Cardiac muscle cell (in vitro differentiated cells and primary cell): ENCODE data around the gene SMIM44. TPM values are rescaled to one million over a fixed set of nuclear protein-coding genes. Genes with fewer than 3 reads are reported as not detected.

Source experiments
- DNase-seq, 2 donors: peaks; one replicate each; pipeline versions ENCODE4 v3.0.0 to v3.0.0-alpha.2; 2010 to 2017; ENCODE audit warnings: low read depth in 1 of 2, low spot score in 1 of 2
- H3K27ac ChIP-seq: fragments of 200-600 bp; sonication (generic); 2 replicates; pipeline ENCODE4 v1.5.1; 2016
- H3K27me3 ChIP-seq: fragments of 200-600 bp; sonication (generic); 2 replicates; pipeline ENCODE4 v1.6.0; 2016; ENCODE audit warnings: control low read depth
- H3K36me3 ChIP-seq: fragments of 200-600 bp; sonication (generic); 2 replicates; pipeline ENCODE4 v1.5.1; 2016; ENCODE audit warnings: control low read depth
- H3K4me1 ChIP-seq: fragments of 200-600 bp; sonication (generic); 2 replicates; pipeline ENCODE4 v1.8.1; 2017; ENCODE audit warnings: low read depth, mild to moderate bottlenecking, mixed run types
- H3K4me3 ChIP-seq: fragments of 200-600 bp; sonication (generic); 2 replicates; pipeline ENCODE4 v1.5.1; 2016; ENCODE audit warnings: mild to moderate bottlenecking
- H3K9me3 ChIP-seq: fragments of 200-600 bp; sonication (generic); 2 replicates; pipeline ENCODE4 v1.5.1; 2017; ENCODE audit warnings: low read depth, mild to moderate bottlenecking, control low read depth
- polyA plus RNA-seq: library from polyadenylated mRNA; unstranded; fragments of >200 nt; fragmentation: Nextera tagmentation; extraction: Ambion mirVana; gene quantifications from 2 replicates; pipeline ENCODE4 v1.2.1, GENCODE V29; 2016
- total RNA-seq: library from RNA; depleted of rRNA; stranded (reverse); fragments of >200 nt; gene quantifications from 2 replicates; pipeline ENCODE4 v1.2.3, GENCODE V29; 2016
- TF ChIP-seq, protein P1 (sequence below): IDR thresholded peaks from 2 replicates; pipeline ENCODE4 v1.5.1; 2012; ENCODE audit warnings: low read depth, mild to moderate bottlenecking, low read length

The SMIM44 gene
- total and polyA plus RNA-seq, 2 experiments from 2014 or later = not detected

DNA sequence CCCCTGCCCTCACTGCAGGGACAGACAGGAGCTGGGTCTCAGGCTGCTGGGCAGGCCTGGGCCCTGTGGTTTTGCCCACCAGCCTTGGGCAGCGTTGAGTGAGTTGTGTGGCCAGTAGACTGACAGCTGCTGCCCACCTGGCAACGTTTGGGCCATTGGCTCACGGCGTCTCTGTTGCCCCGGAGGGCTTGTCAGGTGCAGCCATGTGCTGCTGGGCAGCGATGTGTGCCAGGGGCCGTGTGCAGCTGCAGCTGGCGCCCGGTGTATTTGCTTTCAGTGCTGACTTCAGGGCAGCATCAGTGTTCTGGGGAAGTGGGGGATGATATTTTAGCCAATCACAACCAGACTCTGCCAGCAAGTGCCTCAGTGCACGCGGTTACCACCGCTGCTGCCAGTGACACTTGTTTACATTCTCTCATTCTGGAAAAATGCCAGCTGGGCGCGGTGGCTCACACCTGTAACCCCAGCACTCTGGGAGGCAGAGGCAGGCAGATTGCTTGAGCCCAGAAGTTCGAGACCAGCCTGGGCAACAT, 33.5 kb upstream of the SMIM44 start:
- Histone ChIP-seq H3K36me3 (no peaks in the 10 kb centered on the region), H3K4me1 (no peaks in the 10 kb centered on the region), H3K27me3 (no peaks in the 10 kb centered on the region), H3K9me3 (no peaks in the 10 kb centered on the region), H3K27ac (no peak overlapping the region), H3K4me3 (no peak overlapping the region)
- TF ChIP-seq, protein P1, sequence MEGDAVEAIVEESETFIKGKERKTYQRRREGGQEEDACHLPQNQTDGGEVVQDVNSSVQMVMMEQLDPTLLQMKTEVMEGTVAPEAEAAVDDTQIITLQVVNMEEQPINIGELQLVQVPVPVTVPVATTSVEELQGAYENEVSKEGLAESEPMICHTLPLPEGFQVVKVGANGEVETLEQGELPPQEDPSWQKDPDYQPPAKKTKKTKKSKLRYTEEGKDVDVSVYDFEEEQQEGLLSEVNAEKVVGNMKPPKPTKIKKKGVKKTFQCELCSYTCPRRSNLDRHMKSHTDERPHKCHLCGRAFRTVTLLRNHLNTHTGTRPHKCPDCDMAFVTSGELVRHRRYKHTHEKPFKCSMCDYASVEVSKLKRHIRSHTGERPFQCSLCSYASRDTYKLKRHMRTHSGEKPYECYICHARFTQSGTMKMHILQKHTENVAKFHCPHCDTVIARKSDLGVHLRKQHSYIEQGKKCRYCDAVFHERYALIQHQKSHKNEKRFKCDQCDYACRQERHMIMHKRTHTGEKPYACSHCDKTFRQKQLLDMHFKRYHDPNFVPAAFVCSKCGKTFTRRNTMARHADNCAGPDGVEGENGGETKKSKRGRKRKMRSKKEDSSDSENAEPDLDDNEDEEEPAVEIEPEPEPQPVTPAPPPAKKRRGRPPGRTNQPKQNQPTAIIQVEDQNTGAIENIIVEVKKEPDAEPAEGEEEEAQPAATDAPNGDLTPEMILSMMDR = no peak
- DNase-seq = no peak

DNA sequence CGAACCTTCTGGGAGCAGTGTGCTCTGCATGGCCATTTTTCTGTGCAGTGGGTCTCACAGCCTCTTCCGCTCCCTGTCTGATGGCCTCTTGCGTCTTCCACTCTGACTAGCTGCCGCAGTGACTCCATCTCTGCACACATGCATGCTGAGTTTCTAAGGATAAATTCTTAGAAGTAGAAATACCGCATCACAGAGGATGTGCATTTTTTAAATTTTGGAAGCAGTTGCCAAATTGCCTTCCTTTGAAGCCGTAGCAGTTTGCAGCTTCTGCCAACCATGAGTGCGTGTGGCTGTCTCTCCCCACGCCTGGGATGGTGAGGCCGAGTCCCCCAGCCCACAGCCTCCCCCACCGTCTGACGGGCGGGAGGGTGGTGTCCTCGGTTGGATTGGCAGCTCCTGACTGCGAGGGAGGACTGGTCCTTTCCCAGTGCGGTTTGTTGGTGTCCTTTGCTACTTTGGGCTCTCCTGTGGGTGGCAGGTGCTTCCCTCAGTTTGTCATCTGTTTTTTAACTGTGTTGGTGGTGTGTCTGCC, 32.7 kb upstream of the SMIM44 start:
- Histone ChIP-seq H3K4me3 (no peak overlapping the region), H3K36me3 (no peaks in the 10 kb centered on the region), H3K27ac (no peak overlapping the region), H3K27me3 (no peaks in the 10 kb centered on the region), H3K9me3 (no peaks in the 10 kb centered on the region), H3K4me1 (no peaks in the 10 kb centered on the region)
- DNase-seq = no peak
- TF ChIP-seq, protein P1 = no peak

DNA sequence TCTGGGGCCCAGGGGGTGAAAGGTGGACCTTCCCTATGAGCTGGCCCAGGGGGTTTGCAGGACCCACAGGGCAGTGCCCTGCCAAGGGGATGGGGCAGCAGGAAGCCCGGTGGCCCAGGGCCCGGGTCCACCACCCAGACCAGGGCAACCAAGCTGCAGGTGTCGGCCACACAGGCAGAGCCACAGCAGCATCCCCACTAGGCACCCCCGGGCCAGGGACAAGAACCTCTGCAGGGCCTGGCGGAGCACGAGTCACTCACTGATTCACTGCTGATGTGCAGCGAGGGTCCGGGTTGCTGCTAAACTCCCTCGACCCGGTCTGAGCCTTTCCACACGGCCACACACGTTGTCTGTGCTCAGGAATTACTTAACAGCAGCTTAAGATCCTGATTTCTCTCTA, 31.7 kb upstream of the SMIM44 start:
- Histone ChIP-seq H3K36me3 (no peaks in the 10 kb centered on the region), H3K27me3 (no peaks in the 10 kb centered on the region), H3K9me3 (no peaks in the 10 kb centered on the region), H3K4me3 (no peak overlapping the region), H3K27ac (no peak overlapping the region), H3K4me1 (no peaks in the 10 kb centered on the region)
- DNase-seq = no peak
- TF ChIP-seq, protein P1 = no peak

DNA sequence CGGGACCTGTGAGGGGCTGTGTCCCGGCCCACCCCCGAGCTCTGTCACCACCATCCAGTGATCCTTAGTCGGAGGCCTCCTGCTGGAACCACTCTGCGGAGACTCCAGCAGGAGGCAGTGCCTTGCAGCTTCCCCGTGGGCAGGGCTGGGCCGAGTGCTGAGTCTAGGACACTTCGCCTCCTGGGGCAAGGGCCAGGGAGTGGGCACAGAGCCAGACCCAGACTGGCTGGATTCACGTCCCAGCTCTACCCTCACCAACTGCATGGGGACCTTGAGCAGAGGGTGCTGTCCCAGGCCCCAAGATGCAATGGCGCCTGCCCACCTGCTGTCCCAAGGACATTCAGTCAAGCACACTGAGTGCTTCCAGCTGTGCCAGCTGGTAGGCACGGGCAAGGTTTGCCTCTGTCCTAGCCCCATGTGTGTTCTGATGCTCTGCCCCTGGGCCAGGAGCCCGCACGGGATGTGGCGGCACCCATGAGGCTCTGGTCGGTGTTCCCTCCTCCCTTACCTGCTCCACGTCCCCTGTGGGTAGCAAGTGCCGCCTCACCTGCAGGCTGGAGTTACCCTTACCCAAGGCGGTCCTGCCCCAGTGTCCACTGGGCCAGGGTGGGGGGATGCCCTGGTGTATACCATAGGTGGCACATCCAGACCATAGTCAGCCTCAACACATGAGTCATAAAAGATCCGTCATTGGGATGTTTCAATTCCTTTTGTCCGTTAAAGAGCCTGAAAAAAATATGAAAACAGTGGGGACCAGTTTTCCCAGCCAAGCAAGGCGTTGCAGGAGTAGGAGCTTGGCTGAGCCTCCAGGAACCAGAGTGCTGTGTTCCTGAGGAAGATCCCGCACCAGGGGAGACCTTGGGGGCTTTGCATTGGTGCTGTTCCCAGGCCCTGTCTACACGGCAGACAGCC, 30.2 kb upstream of the SMIM44 start:
- no peak overlapping the region for H3K4me3 ChIP-seq
- TF ChIP-seq, protein P1 = no peak
- H3K9me3 ChIP-seq = no peaks in the 10 kb centered on the region
- H3K27ac ChIP-seq = no peak overlapping the region
- H3K4me1 ChIP-seq = no peaks in the 10 kb centered on the region
- H3K36me3 ChIP-seq = no peaks in the 10 kb centered on the region
- no peak for DNase-seq
- H3K27me3 ChIP-seq = no peaks in the 10 kb centered on the region

DNA sequence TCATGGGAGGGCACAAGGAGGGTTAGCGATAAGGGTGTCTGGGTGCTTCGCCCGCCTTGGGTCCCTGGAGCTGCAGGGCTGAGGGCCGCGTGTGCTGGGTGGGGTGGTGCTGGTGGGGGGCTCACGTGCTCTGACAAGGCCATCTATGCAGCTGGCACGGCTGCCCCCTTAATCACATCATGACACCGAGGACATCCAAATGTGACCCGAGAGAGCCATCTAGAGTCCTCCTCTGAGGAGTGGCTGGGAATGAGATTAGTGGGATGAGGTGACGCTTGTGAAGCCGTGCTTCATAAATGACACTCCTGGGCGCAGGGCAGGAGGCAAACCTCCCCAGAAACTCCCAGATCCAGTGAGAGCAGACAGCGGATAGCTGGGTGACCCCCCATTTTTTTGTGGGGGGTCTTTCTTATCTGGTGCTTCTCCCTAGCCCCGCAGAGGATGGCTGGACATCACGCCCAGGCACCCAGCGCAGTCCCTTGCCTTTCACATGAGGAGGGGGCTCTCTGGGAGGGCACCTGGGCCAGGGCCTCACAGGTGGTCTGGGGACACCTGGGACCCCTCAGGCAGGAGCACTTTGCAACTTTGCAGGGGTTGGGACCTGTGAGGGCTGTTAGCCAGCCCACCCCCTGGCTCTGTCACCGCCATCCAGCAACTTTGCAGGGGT, 29.5 kb upstream of the SMIM44 start:
- DNase-seq = no peak
- Histone ChIP-seq H3K27ac (no peak overlapping the region), H3K9me3 (no peaks in the 10 kb centered on the region), H3K4me1 (no peaks in the 10 kb centered on the region), H3K4me3 (no peak overlapping the region), H3K27me3 (no peaks in the 10 kb centered on the region), H3K36me3 (no peaks in the 10 kb centered on the region)
- TF ChIP-seq, protein P1 = no peak
